GM12878 (cell line): ENCODE data around the gene MOCS1.

Experiments
- CTCF ChIP-seq, 3 experiments: IDR thresholded peaks in 2 of 3; conservative IDR thresholded peaks in 1 of 3; 2 replicates each; pipeline ENCODE4 v1.5.1; 2011; ENCODE audit warnings: low read depth in 3 of 3, low read length in 3 of 3, mild to moderate bottlenecking in 3 of 3, control low read depth in 2 of 3, moderate library complexity in 2 of 3, inconsistent platforms in 1 of 3, mixed read lengths in 1 of 3; ENCODE audit not compliant: control insufficient read depth in 2 of 3, insufficient read depth in 1 of 3; ENCODE audit errors: extremely low read depth in 1 of 3
- IRF3 ChIP-seq: fragments of 450-650 bp; IDR thresholded peaks from 2 replicates; pipeline ENCODE4 v1.6.1; 2014; ENCODE audit warnings: mild to moderate bottlenecking
- MYC ChIP-seq: IDR thresholded peaks from 2 replicates; pipeline ENCODE4 v1.6.1; 2011; ENCODE audit warnings: mild to moderate bottlenecking, low read length, moderate library complexity, inconsistent platforms; ENCODE audit not compliant: insufficient read depth, insufficient replicate concordance, insufficient read length, severe bottlenecking
- POLR2A ChIP-seq: IDR thresholded peaks from 2 replicates; pipeline ENCODE4 v1.6.1; 2011; ENCODE audit warnings: low read depth, mild to moderate bottlenecking, low read length
- RAD51 ChIP-seq: fragments of 450-650 bp; IDR thresholded peaks from 2 replicates; pipeline ENCODE4 v1.6.1; 2016; ENCODE audit warnings: moderate library complexity, mild to moderate bottlenecking, inconsistent platforms
- SIN3A ChIP-seq: IDR thresholded peaks from 2 replicates; pipeline ENCODE4 v1.6.1; 2012; ENCODE audit warnings: low read depth, low read length, improper control_type of control experiment
- SP1 ChIP-seq: IDR thresholded peaks from one replicate; pipeline ENCODE4 v1.6.1; 2011; ENCODE audit warnings: low read depth, low read length
- ZNF24 ChIP-seq: fragments of 450-650 bp; IDR thresholded peaks from 2 replicates; pipeline ENCODE4 v1.6.1; 2017; ENCODE audit warnings: antibody characterized with exemption, mild to moderate bottlenecking

- TF ChIP-seq MYC (no peak), POLR2A (no peak), SP1 (no peak), CTCF (IDR thresholded peaks at IDR 0.05 in 2 of 3, conservative IDR thresholded peaks at IDR 0.05 in 1 of 3; ENCODE audit: control insufficient read depth in 2 of 3, extremely low read depth in 1 of 3, insufficient read depth in 1 of 3, low read depth in 3 of 3, low read length in 3 of 3) (no peak), SIN3A (no peak), IRF3 (no peak), RAD51 (no peak), ZNF24 (no peak)
Measured at GRCh38 chr6:39948199-39948791, 14.0 kb upstream of the MOCS1 start.
